Tibial nerve (tissue), 4 donors: Measurements from ENCODE around the gene SECISBP2.

ENCODE experiments used
- EP300 ChIP-seq, 2 donors: sonication (generic); formaldehyde crosslinking; IDR thresholded peaks; one replicate each; pipeline ENCODE4 v1.6.1; 2017; ENCODE audit warnings: antibody characterized with exemption in 2 of 2, mild to moderate bottlenecking in 1 of 2
- POLR2A ChIP-seq, 2 donors: fragments of 450-650 bp; IDR thresholded peaks; one replicate each; pipeline ENCODE4 v1.6.1; 2017; ENCODE audit warnings: antibody characterized with exemption in 2 of 2, mild to moderate bottlenecking in 2 of 2, moderate library complexity in 2 of 2
- TF ChIP-seq, protein P1 (sequence below), 5 experiments: fragments of 200-600 bp in 3 of 5; fragments of 450-650 bp in 2 of 5; sonication (generic) in 3 of 5; IDR thresholded peaks; one replicate each; pipeline ENCODE4 v1.5.1; 2016 to 2019; ENCODE audit warnings: antibody characterized with exemption in 5 of 5, mild to moderate bottlenecking in 3 of 5, moderate library complexity in 2 of 5

DNA sequence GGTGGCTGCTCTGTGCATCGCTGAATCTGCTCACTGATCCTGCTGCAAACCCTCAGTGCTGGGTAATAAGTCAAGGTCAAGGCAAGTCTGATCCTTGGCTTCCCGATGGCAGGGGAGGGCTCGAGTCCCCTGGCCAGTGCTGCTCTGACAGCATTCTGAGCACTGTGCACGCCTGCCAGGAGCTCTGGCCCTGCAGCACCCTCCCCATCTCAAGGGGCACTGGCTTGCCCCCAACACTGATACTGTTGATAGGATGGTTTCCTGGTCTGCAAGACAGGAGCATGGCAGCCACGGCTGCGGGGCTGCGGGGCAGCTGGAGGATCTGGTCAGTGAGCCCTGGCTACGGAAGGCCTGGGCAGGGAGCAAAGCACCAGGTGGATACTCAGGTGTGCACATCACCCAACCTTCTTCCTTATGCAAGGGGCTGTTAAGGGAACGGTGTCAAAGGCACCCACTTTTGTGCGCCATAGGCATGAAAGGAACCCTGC, 71.8 kb downstream of the SECISBP2 start:
- TF ChIP-seq POLR2A (IDR thresholded peaks at IDR 0.05) (no peak), EP300 (IDR thresholded peaks at IDR 0.05) (no peak)
- TF ChIP-seq, protein P1, sequence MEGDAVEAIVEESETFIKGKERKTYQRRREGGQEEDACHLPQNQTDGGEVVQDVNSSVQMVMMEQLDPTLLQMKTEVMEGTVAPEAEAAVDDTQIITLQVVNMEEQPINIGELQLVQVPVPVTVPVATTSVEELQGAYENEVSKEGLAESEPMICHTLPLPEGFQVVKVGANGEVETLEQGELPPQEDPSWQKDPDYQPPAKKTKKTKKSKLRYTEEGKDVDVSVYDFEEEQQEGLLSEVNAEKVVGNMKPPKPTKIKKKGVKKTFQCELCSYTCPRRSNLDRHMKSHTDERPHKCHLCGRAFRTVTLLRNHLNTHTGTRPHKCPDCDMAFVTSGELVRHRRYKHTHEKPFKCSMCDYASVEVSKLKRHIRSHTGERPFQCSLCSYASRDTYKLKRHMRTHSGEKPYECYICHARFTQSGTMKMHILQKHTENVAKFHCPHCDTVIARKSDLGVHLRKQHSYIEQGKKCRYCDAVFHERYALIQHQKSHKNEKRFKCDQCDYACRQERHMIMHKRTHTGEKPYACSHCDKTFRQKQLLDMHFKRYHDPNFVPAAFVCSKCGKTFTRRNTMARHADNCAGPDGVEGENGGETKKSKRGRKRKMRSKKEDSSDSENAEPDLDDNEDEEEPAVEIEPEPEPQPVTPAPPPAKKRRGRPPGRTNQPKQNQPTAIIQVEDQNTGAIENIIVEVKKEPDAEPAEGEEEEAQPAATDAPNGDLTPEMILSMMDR (IDR thresholded peaks at IDR 0.05): no peak
